Measurements from ENCODE around the gene C2CD2. TPM values are rescaled to one million over a fixed set of nuclear protein-coding genes. Genes with fewer than 3 reads are reported as not detected.
A peak's percentile ranks its signal among the peaks of the same experiment; 100 is the strongest.

Gene C2CD2
- polyA plus RNA-seq, 6 donors from 2014 or later: 2.6 to 4.6 (median 3.4) TPM; not detected in 1

DNA sequence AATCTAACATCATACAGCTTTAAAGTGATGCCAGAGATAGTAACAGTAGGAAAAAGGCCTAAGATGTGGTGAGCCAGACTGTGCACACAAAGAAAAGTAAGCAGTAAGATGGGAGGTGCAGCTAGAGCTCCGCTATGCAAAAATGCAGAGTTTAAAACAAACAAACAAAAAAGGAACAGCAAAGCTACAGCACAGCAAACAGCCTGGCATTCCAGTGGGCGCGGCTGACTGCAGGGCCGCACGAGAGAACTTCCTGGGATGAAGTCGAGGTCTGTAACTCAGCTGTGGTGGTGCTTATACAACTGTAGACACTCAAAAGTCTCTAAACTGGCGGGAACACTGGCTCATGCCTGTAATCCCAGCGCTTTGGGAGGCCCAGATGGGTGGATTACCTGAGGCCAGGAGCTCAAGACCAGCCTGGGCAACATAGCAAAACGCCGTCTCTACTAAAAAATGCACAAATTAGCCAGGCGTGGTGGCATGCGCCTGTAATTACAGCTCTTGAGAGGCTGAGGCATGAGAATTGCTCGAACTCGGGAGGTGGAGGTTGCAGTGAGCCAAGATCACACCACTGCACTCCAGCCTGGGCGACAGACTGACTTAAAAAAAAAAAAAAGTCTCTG, 104.7 kb downstream of the C2CD2 start:
- Mint-ChIP-seq H3K4me1 (peaks cover 3 to 5% (median 3%) of the 10 kb centered on the region in 3 donors), H3K9me3 (no peaks in the 10 kb centered on the region), H3K27ac (no peak overlapping the region), H3K27me3 (no peaks in the 10 kb centered on the region), H3K36me3 (peaks cover 6 to 8% of the 10 kb centered on the region in 2 donors), H3K4me3 (no peak overlapping the region)
- ATAC-seq (ENCODE audit: low read depth in 2 of 2) (no peak), DNase-seq (no peak)

- H3K27me3 Mint-ChIP-seq: no peaks in the 10 kb centered on the region
- H3K4me3 Mint-ChIP-seq: no peak overlapping the region
- ATAC-seq (ENCODE audit: low read depth in 2 of 2) (no peak), DNase-seq (no peak)
- H3K27ac Mint-ChIP-seq: no peak overlapping the region
- H3K9me3 Mint-ChIP-seq: no peaks in the 10 kb centered on the region
- peaks cover 3 to 9% (median 5%) of the 10 kb centered on the region in 3 donors for H3K4me1 Mint-ChIP-seq
- peaks cover 6 to 9% of the 10 kb centered on the region in 2 donors for H3K36me3 Mint-ChIP-seq
Measured at GRCh38 chr21:41848533-41848932, 105.3 kb downstream of the C2CD2 start.

- peaks cover 3 to 9% (median 5%) of the 10 kb centered on the region in 3 donors for H3K4me1 Mint-ChIP-seq
- no peak overlapping the region for H3K27ac Mint-ChIP-seq
- DNase-seq: no peak
- H3K27me3 Mint-ChIP-seq: no peaks in the 10 kb centered on the region
- no peak for ATAC-seq (ENCODE audit: low read depth in 2 of 2)
- peaks cover 7 to 15% of the 10 kb centered on the region in 2 donors for H3K36me3 Mint-ChIP-seq
- H3K4me3 Mint-ChIP-seq: no peak overlapping the region
- H3K9me3 Mint-ChIP-seq: no peaks in the 10 kb centered on the region
Measured at GRCh38 chr21:41847066-41847804, 106.6 kb downstream of the C2CD2 start.

- no peak overlapping the region for H3K27ac Mint-ChIP-seq
- peaks cover 0 to 2% (median 0%) of the 10 kb centered on the region in 7 donors for H3K9me3 Mint-ChIP-seq
- no peak for DNase-seq
- ATAC-seq (ENCODE audit: low read depth in 2 of 2): no peak
- H3K36me3 Mint-ChIP-seq: peaks cover 14 to 16% of the 10 kb centered on the region in 2 donors
- no peak overlapping the region for H3K4me3 Mint-ChIP-seq
- no peaks in the 10 kb centered on the region for H3K27me3 Mint-ChIP-seq
- peaks cover 3 to 9% (median 5%) of the 10 kb centered on the region in 3 donors for H3K4me1 Mint-ChIP-seq
Measured at GRCh38 chr21:41846536-41846935, 107.3 kb downstream of the C2CD2 start.

DNA sequence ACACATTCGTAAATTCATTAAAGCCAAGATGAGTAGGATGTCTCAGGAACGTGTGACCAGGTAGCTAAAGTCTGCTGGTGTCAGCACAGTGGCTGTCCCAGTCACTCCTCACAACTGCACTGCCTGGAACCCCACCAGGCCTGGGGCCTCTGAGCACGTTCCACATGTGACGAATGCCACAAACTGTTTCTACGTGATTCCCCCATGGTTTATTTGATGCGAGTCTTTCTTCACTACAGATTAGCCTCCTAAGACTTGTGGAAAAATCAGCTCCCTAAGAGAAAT, 107.8 kb downstream of the C2CD2 start:
- Mint-ChIP-seq H3K9me3 (peaks cover 0 to 8% (median 5%) of the 10 kb centered on the region in 7 donors), H3K27me3 (no peaks in the 10 kb centered on the region), H3K4me3 (no peak overlapping the region), H3K4me1 (peaks cover 3 to 9% (median 5%) of the 10 kb centered on the region in 3 donors), H3K36me3 (peaks cover 17 to 20% of the 10 kb centered on the region in 2 donors), H3K27ac (no peak overlapping the region)
- DNase-seq (no peak), ATAC-seq (ENCODE audit: low read depth in 2 of 2) (no peak)

- H3K27me3 Mint-ChIP-seq: no peaks in the 10 kb centered on the region
- H3K36me3 Mint-ChIP-seq: peaks cover 19 to 25% of the 10 kb centered on the region in 2 donors
- H3K27ac Mint-ChIP-seq: peak overlapping the region in 1 of 6 donors; percentile 32
- H3K4me1 Mint-ChIP-seq: peaks cover 0 to 9% (median 5%) of the 10 kb centered on the region in 3 donors
- no peak overlapping the region for H3K4me3 Mint-ChIP-seq
- DNase-seq (no peak), ATAC-seq (ENCODE audit: low read depth in 2 of 2) (no peak)
- H3K9me3 Mint-ChIP-seq: peaks cover 1 to 13% (median 9%) of the 10 kb centered on the region in 7 donors
Measured at GRCh38 chr21:41845310-41846032, 108.3 kb downstream of the C2CD2 start.

- H3K36me3 Mint-ChIP-seq: peaks cover 24 to 28% of the 10 kb centered on the region in 2 donors
- DNase-seq: no peak
- ATAC-seq (ENCODE audit: low read depth in 2 of 2): no peak
- peak overlapping the region in 2 of 6 donors; percentile 58 to 79 for H3K27ac Mint-ChIP-seq
- peaks cover 0 to 9% (median 5%) of the 10 kb centered on the region in 3 donors for H3K4me1 Mint-ChIP-seq
- peaks cover 3 to 17% (median 10%) of the 10 kb centered on the region in 7 donors for H3K9me3 Mint-ChIP-seq
- H3K4me3 Mint-ChIP-seq: peak overlapping the region in 1 of 8 donors; percentile 59
- H3K27me3 Mint-ChIP-seq: no peaks in the 10 kb centered on the region
Measured at GRCh38 chr21:41843584-41843983, 110.2 kb downstream of the C2CD2 start.

DNA sequence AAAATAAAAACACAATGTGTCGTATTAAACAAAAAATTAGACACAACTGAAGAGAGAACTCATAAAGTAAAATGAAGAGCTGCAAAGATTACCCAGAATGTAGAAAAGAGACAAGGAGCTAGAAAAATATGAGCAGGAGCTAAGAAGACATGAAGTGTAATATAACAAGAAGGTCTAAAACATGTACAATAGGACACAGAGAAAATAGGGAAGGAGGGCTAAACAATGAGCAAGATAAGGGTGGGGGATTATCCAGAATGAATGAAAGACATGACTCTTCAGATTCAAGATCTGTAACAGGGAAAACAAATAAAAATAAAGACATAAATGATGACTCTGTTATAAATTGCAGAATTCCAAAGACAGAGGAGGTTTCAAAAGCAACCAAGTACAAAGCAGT, 112.9 kb downstream of the C2CD2 start:
- Mint-ChIP-seq H3K27ac (peak overlapping the region in 1 of 6 donors; percentile 39), H3K4me3 (no peak overlapping the region), H3K36me3 (peaks cover 37 to 42% of the 10 kb centered on the region in 2 donors), H3K9me3 (peaks cover 3 to 17% (median 10%) of the 10 kb centered on the region in 7 donors), H3K4me1 (peaks cover 2 to 11% (median 5%) of the 10 kb centered on the region in 3 donors), H3K27me3 (no peaks in the 10 kb centered on the region)
- DNase-seq: no peak
- no peak for ATAC-seq (ENCODE audit: low read depth in 2 of 2)

DNA sequence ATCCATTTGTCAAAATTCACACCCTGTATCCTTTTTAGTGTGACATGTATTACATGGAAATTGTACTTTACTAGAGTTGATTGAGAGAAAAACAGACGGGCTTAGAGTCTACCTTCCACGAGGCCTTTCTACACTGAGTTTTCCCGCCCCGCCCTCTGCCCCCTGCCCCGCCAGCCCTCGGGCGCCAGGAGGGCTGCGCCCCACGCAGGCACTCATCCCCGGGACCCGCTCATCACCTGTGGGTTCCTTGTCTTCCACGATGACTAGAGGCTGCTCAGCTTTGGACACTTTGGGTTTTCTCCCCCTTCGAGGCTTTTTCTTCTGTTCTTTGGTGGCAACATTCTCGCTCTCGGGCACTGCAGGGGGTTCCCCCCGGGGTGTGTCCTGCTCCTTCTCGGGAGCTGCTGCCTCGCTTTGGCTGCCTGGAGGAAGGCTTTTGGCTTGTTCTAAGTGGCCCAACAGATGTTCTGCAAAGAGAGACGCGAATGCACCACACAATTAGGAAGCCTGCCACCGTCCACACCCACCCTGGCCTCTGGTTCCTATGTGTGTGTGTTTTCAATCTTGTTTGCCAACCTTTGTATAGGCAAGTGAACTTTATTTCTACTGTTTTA, 114.3 kb downstream of the C2CD2 start:
- no peak overlapping the region for H3K4me3 Mint-ChIP-seq
- no peaks in the 10 kb centered on the region for H3K27me3 Mint-ChIP-seq
- peaks cover 3 to 17% (median 10%) of the 10 kb centered on the region in 7 donors for H3K9me3 Mint-ChIP-seq
- DNase-seq (no peak), ATAC-seq (ENCODE audit: low read depth in 2 of 2) (no peak)
- peaks cover 41 to 42% of the 10 kb centered on the region in 2 donors for H3K36me3 Mint-ChIP-seq
- H3K27ac Mint-ChIP-seq: no peak overlapping the region
- peaks cover 3 to 9% (median 5%) of the 10 kb centered on the region in 3 donors for H3K4me1 Mint-ChIP-seq

- Mint-ChIP-seq H3K36me3 (peaks cover 34 to 44% of the 10 kb centered on the region in 2 donors), H3K27ac (peak overlapping the region in 1 of 6 donors; percentile 15), H3K4me1 (peaks cover 0 to 10% (median 3%) of the 10 kb centered on the region in 3 donors), H3K27me3 (no peaks in the 10 kb centered on the region), H3K4me3 (no peak overlapping the region), H3K9me3 (peaks cover 3 to 17% (median 10%) of the 10 kb centered on the region in 7 donors)
- ATAC-seq (ENCODE audit: low read depth in 2 of 2): no peak
- DNase-seq: no peak
Measured at GRCh38 chr21:41837756-41838297, 116.0 kb downstream of the C2CD2 start.

DNA sequence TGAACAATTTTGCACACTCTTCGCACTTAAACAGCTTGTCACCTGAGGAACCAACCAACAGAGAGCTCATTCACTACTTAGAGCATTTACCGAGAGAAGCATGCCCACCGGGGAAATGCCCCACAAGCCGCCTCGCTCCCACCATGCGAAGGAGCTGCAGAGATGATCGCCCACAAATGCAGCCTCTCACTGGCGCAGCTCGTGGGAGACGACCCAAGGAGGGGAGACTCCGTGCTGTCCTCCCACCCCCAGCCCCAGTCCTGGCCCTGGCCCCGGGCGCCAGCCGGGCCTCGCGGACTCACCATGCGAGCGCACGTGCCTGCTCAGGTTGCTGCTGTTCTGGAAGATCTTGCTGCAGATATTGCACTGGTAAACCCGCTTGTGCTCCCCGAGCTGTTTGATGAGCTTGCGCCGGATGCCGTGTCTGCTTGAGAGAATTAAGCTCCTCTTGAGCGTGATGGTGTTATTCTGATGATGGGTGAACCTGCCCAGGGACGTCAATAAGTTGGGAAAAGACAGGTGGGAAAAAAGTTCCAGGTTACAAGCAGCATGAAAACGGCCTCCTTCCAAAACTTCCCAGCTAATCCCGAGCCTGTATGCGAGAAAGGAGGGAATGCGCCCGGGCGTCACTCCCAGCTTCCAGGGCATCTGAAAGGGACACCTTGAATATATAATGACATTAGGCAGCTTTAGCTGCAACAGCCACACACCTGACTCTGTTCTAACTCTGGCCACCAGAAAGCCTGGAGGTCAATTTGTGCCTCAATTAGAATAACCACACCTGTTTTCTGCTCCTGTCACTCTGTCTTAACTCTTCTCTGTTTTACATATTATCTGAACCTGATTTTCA, 117.4 kb downstream of the C2CD2 start:
- no peak for ATAC-seq (ENCODE audit: low read depth in 2 of 2)
- peak overlapping the region in 1 of 8 donors; percentile 60 for H3K4me3 Mint-ChIP-seq
- peaks cover 0 to 10% (median 3%) of the 10 kb centered on the region in 3 donors for H3K4me1 Mint-ChIP-seq
- peak overlapping the region in 3 of 6 donors; percentile 41 to 71 (median 69) for H3K27ac Mint-ChIP-seq
- peaks cover 3 to 13% (median 10%) of the 10 kb centered on the region in 7 donors for H3K9me3 Mint-ChIP-seq
- DNase-seq: no peak
- peaks cover 31 to 34% of the 10 kb centered on the region in 2 donors for H3K36me3 Mint-ChIP-seq
- no peaks in the 10 kb centered on the region for H3K27me3 Mint-ChIP-seq

- H3K36me3 Mint-ChIP-seq: peaks cover 24 to 27% of the 10 kb centered on the region in 2 donors
- H3K4me3 Mint-ChIP-seq: peak overlapping the region in 1 of 8 donors; percentile 60
- H3K27ac Mint-ChIP-seq: peak overlapping the region in 2 of 6 donors; percentile 71 to 82
- peaks cover 1 to 6% (median 4%) of the 10 kb centered on the region in 7 donors for H3K9me3 Mint-ChIP-seq
- no peak for ATAC-seq (ENCODE audit: low read depth in 2 of 2)
- H3K4me1 Mint-ChIP-seq: peaks cover 0 to 10% (median 3%) of the 10 kb centered on the region in 3 donors
- no peak for DNase-seq
- no peaks in the 10 kb centered on the region for H3K27me3 Mint-ChIP-seq
Measured at GRCh38 chr21:41835711-41836154, 118.1 kb downstream of the C2CD2 start.

All from naive B cell (primary cell).